Mesenchymal stem cell (in vitro differentiated cells and primary cell): ENCODE data around the gene MAPK13.
"Not testable (repeated sequence)": the region's sequence is repeated elsewhere in the genome, so short reads cannot be mapped to it uniquely, and the experiment has no call there.

Source experiments
- DNase-seq: peaks from one replicate; pipeline ENCODE4 v3.0.0-alpha.2; 2013
- H2AFZ ChIP-seq: one replicate; pipeline ENCODE4 v1.6.1; 2013; ENCODE audit warnings: low read depth, mild to moderate bottlenecking, control low read depth, inconsistent platforms, low read length, moderate library complexity
- H2AK5ac ChIP-seq: 2 replicates; pipeline ENCODE4 v1.6.1; 2013; ENCODE audit warnings: low read length, moderate library complexity, mild to moderate bottlenecking, inconsistent platforms; ENCODE audit not compliant: severe bottlenecking
- H2BK120ac ChIP-seq: one replicate; pipeline ENCODE4 v1.6.1; 2013; ENCODE audit warnings: low read depth, mild to moderate bottlenecking, inconsistent platforms, low read length, moderate library complexity
- H2BK12ac ChIP-seq, 2 experiments: one replicate each; pipeline ENCODE4 v1.6.1; 2013; ENCODE audit warnings: inconsistent platforms in 2 of 2, low read length in 2 of 2, mild to moderate bottlenecking in 2 of 2, moderate library complexity in 2 of 2, control low read depth in 1 of 2
- H2BK15ac ChIP-seq: one replicate; pipeline ENCODE4 v1.6.1; 2013; ENCODE audit warnings: mild to moderate bottlenecking, low read depth, inconsistent platforms; ENCODE audit not compliant: poor library complexity, severe bottlenecking
- H2BK5ac ChIP-seq: 2 replicates; pipeline ENCODE4 v1.6.1; 2013; ENCODE audit warnings: low read depth, mild to moderate bottlenecking, low read length, control low read depth, inconsistent platforms; ENCODE audit not compliant: poor library complexity, severe bottlenecking
- H3K14ac ChIP-seq, 2 experiments: one replicate each; pipeline ENCODE4 v1.6.1; 2013; ENCODE audit warnings: inconsistent platforms in 2 of 2, low read length in 2 of 2, control low read depth in 1 of 2, mild to moderate bottlenecking in 1 of 2, moderate library complexity in 1 of 2
- H3K18ac ChIP-seq, 2 experiments: one replicate each; pipeline ENCODE4 v1.6.1; 2013; ENCODE audit warnings: inconsistent platforms in 2 of 2, low read length in 2 of 2, control low read depth in 1 of 2, low read depth in 1 of 2, mild to moderate bottlenecking in 1 of 2
- H3K23ac ChIP-seq, 2 experiments: one replicate each; pipeline ENCODE4 v1.6.1; 2013; ENCODE audit warnings: inconsistent platforms in 2 of 2, low read length in 2 of 2, mild to moderate bottlenecking in 2 of 2, moderate library complexity in 2 of 2, control low read depth in 1 of 2
- H3K27ac ChIP-seq: 2 replicates; pipeline ENCODE4 v1.5.1; 2013; ENCODE audit warnings: mild to moderate bottlenecking, moderate library complexity, low read length, control low read depth, inconsistent platforms; ENCODE audit not compliant: poor library complexity, severe bottlenecking
- H3K27me3 ChIP-seq, 2 experiments: 2 replicates each; pipeline versions ENCODE4 v1.6.1 to v1.7.0; 2013; ENCODE audit warnings: low read length in 2 of 2, mild to moderate bottlenecking in 2 of 2, moderate library complexity in 2 of 2, control low read depth in 1 of 2, inconsistent platforms in 1 of 2; ENCODE audit not compliant: control insufficient read depth in 1 of 2, insufficient read depth in 1 of 2
- H3K36me3 ChIP-seq, 2 experiments: 2 replicates each; pipeline versions ENCODE4 v1.6.1 to v1.7.0; 2013; ENCODE audit warnings: low read length in 2 of 2, control low read depth in 1 of 2, inconsistent platforms in 1 of 2, low read depth in 1 of 2, mild to moderate bottlenecking in 1 of 2; ENCODE audit not compliant: insufficient read depth in 2 of 2, control insufficient read depth in 1 of 2
- H3K4ac ChIP-seq, 2 experiments: one replicate each; pipeline ENCODE4 v1.6.1; 2013; ENCODE audit warnings: inconsistent platforms in 2 of 2, low read length in 2 of 2, mild to moderate bottlenecking in 2 of 2, moderate library complexity in 2 of 2, control low read depth in 1 of 2, low read depth in 1 of 2
- H3K4me1 ChIP-seq: 2 replicates; pipeline ENCODE4 v1.6.1; 2013; ENCODE audit warnings: low read depth, low read length, control low read depth; ENCODE audit not compliant: control insufficient read depth, insufficient read depth
- H3K4me2 ChIP-seq: 2 replicates; pipeline ENCODE4 v1.6.1; 2013; ENCODE audit warnings: low read length, mild to moderate bottlenecking, inconsistent platforms; ENCODE audit not compliant: poor library complexity, severe bottlenecking
- H3K4me3 ChIP-seq, 2 experiments: 2 replicates each; pipeline versions ENCODE4 v1.5.1 to v1.7.0; 2013; ENCODE audit warnings: low read length in 2 of 2, mild to moderate bottlenecking in 2 of 2, control low read depth in 1 of 2, low read depth in 1 of 2; ENCODE audit not compliant: insufficient read depth in 1 of 2
- H3K79me1 ChIP-seq: replicated peaks from 2 replicates; pipeline ENCODE4 v1.6.1; 2013; ENCODE audit warnings: mild to moderate bottlenecking, control low read depth, low read length, inconsistent platforms; ENCODE audit not compliant: poor library complexity, severe bottlenecking
- H3K9ac ChIP-seq: 2 replicates; pipeline ENCODE4 v1.7.0; 2013; ENCODE audit warnings: mild to moderate bottlenecking, low read length, moderate library complexity
- H3K9me3 ChIP-seq: 2 replicates; pipeline ENCODE4 v1.7.0; 2013; ENCODE audit warnings: mild to moderate bottlenecking, low read length; ENCODE audit not compliant: control insufficient read depth
- H4K8ac ChIP-seq: one replicate; pipeline ENCODE4 v1.6.1; 2013; ENCODE audit warnings: inconsistent platforms, mild to moderate bottlenecking, low read length, moderate library complexity
- H4K91ac ChIP-seq: one replicate; pipeline ENCODE4 v1.6.1; 2013; ENCODE audit warnings: mild to moderate bottlenecking, low read length, inconsistent platforms
- WGBS: methylation state at CpG from one replicate; pipeline ENCODE4 v1.1.7; 2013; ENCODE audit warnings: mixed read lengths; 5-methylcytosine and 5-hydroxymethylcytosine counted together

Gene MAPK13

GRCh38 chr6:36128073-36128472 is 2.2 kb upstream of the MAPK13 start:
- Histone ChIP-seq H2AK5ac (no peak overlapping the region), H3K4ac (peak overlapping the region; percentile 88 to 99), H3K18ac (peak overlapping the region; percentile 14 to 85), H2BK120ac (peak overlapping the region; percentile 43), H3K79me1 (no peaks in the 10 kb centered on the region), H3K23ac (no peak overlapping the region), H2BK12ac (peak overlapping the region; percentile 94 to 96), H2AFZ (no peak overlapping the region), H2BK15ac (no peak overlapping the region), H3K36me3 (peaks cover 3 to 7% of the 10 kb centered on the region in 2 experiments), H4K8ac (peak overlapping the region; percentile 42), H3K4me2 (no peak overlapping the region), H2BK5ac (no peak overlapping the region), H3K4me3 (peak overlapping the region in 1 of 2 experiments; percentile 2), H3K27ac (no peak overlapping the region), H4K91ac (peak overlapping the region; percentile 95), H3K9ac (peak overlapping the region; percentile 57), H3K27me3 (no peaks in the 10 kb centered on the region), H3K9me3 (no peaks in the 10 kb centered on the region), H3K4me1 (peaks cover 32% of the 10 kb centered on the region), H3K14ac (peak overlapping the region in 1 of 2 experiments; percentile 73)
- WGBS: 88% methylated on average over 5 of the region's 5 CpGs
- DNase-seq: peak; percentile 29

- Histone ChIP-seq H3K4me1 (peaks cover 32% of the 10 kb centered on the region), H3K9me3 (no peaks in the 10 kb centered on the region), H3K79me1 (no peaks in the 10 kb centered on the region), H2BK12ac (peak overlapping the region; percentile 90 to 96), H3K27ac (no peak overlapping the region), H3K23ac (no peak overlapping the region), H2AFZ (no peak overlapping the region), H3K4ac (peak overlapping the region; percentile 46 to 89), H3K36me3 (peaks cover 3 to 15% of the 10 kb centered on the region in 2 experiments), H3K4me3 (no peak overlapping the region), H3K27me3 (no peaks in the 10 kb centered on the region), H2BK5ac (no peak overlapping the region), H2BK120ac (no peak overlapping the region), H3K18ac (peak overlapping the region; percentile 52 to 88), H2BK15ac (peak overlapping the region; percentile 93), H3K14ac (peak overlapping the region in 1 of 2 experiments; percentile 18), H3K4me2 (no peak overlapping the region), H4K8ac (no peak overlapping the region), H2AK5ac (peak overlapping the region; percentile 35), H3K9ac (no peak overlapping the region), H4K91ac (peak overlapping the region; percentile 94)
- WGBS: 96% methylated on average over 2 of the region's 3 CpGs
- no peak for DNase-seq
Measured at GRCh38 chr6:36128793-36129192, 1.5 kb upstream of the MAPK13 start.

GRCh38 chr6:36129334-36129733 is 979 bp upstream of the MAPK13 start:
- H3K23ac ChIP-seq, H2BK15ac ChIP-seq, H2BK120ac ChIP-seq, H3K4me2 ChIP-seq, H3K9me3 ChIP-seq, H4K8ac ChIP-seq, DNase-seq, H2BK12ac ChIP-seq, H2AK5ac ChIP-seq, H3K14ac ChIP-seq, H3K18ac ChIP-seq, H3K4ac ChIP-seq, H3K79me1 ChIP-seq, H3K27me3 ChIP-seq, H2AFZ ChIP-seq, H3K4me3 ChIP-seq, H4K91ac ChIP-seq, H2BK5ac ChIP-seq, H3K27ac ChIP-seq: not testable (repeated sequence)
- peaks cover 3 to 18% of the 10 kb centered on the region in 2 experiments for H3K36me3 ChIP-seq
- WGBS: 93% methylated on average over 8 of the region's 16 CpGs
- H3K4me1 ChIP-seq: peaks cover 32% of the 10 kb centered on the region
- peak overlapping the region; percentile 91 for H3K9ac ChIP-seq

- Histone ChIP-seq H3K27ac (no peak overlapping the region), H2BK12ac (peak overlapping the region; percentile 99), H3K4me3 (peak overlapping the region; percentile 64 to 85), H3K4ac (peak overlapping the region; percentile 99 to 100), H2BK120ac (peak overlapping the region; percentile 99), H3K23ac (peak overlapping the region in 1 of 2 experiments; percentile 98), H3K4me2 (peak overlapping the region; percentile 83), H2AK5ac (no peak overlapping the region), H3K27me3 (no peaks in the 10 kb centered on the region), H3K4me1 (peaks cover 32% of the 10 kb centered on the region), H3K14ac (peak overlapping the region; percentile 81 to 100), H4K8ac (peak overlapping the region; percentile 100), H2AFZ (no peak overlapping the region), H3K18ac (peak overlapping the region; percentile 100), H4K91ac (peak overlapping the region; percentile 100), H2BK5ac (no peak overlapping the region), H3K9ac (peak overlapping the region; percentile 91), H3K36me3 (peaks cover 6 to 27% of the 10 kb centered on the region in 2 experiments), H2BK15ac (peak overlapping the region; percentile 98), H3K79me1 (no peaks in the 10 kb centered on the region), H3K9me3 (no peaks in the 10 kb centered on the region)
- 20% methylated on average over 47 of the region's 52 CpGs for WGBS
- no peak for DNase-seq
Measured at GRCh38 chr6:36130667-36131510, 576 bp downstream of the MAPK13 start.
